Heart right ventricle (tissue), 16 donors: Measurements from ENCODE around the gene MLH1. TPM values are rescaled to one million over a fixed set of nuclear protein-coding genes. Genes with fewer than 3 reads are reported as not detected.

ENCODE experiments used
- ATAC-seq, 8 donors: fragments of 200-7000 bp; cut with Tn5 transposase; one replicate each; pipeline ENCODE4 v1.9.1; 2020; ENCODE audit warnings: mild to moderate bottlenecking in 8 of 8, moderate library complexity in 8 of 8, moderate number of reproducible peaks in 1 of 8
- DNase-seq, 2 donors: peaks; one replicate each; pipeline ENCODE4 v3.0.0-alpha.2; 2020
- H3K27ac ChIP-seq, 10 donors: fragments of 200-600 bp; sonication (generic) in 2 of 10; one replicate each; pipeline versions ENCODE4 v1.5.0 to v1.8.0; 2020 to 2022; ENCODE audit warnings: mild to moderate bottlenecking in 3 of 10
- H3K27me3 ChIP-seq, 7 donors: fragments of 200-600 bp; one replicate each; pipeline ENCODE4 v1.8.0; 2021 to 2022; ENCODE audit warnings: mild to moderate bottlenecking in 2 of 7
- H3K36me3 ChIP-seq, 9 donors: fragments of 200-600 bp; sonication (generic) in 1 of 9; one replicate each; pipeline versions ENCODE4 v1.5.0 to v1.8.0; 2020 to 2022; ENCODE audit warnings: mild to moderate bottlenecking in 2 of 9
- H3K4me1 ChIP-seq, 9 donors: fragments of 200-600 bp; sonication (generic) in 1 of 9; one replicate each; pipeline versions ENCODE4 v1.5.0 to v1.8.0; 2020 to 2022; ENCODE audit warnings: mild to moderate bottlenecking in 4 of 9
- H3K4me3 ChIP-seq, 10 donors: fragments of 200-600 bp; sonication (generic) in 2 of 10; one replicate each; pipeline versions ENCODE4 v1.5.0 to v1.8.0; 2020 to 2022; ENCODE audit warnings: mild to moderate bottlenecking in 7 of 10, moderate library complexity in 2 of 10
- H3K9me3 ChIP-seq, 11 donors: fragments of 200-600 bp in 10 of 11; sonication (generic) in 2 of 11; one replicate each; pipeline versions ENCODE4 v1.5.0 to v1.8.0; 2013 to 2022; ENCODE audit warnings: mild to moderate bottlenecking in 2 of 11, control low read depth in 1 of 11, moderate library complexity in 1 of 11
- WGBS, 2 donors: extraction: QIAGEN DNeasy Blood & Tissue Kit; methylation state at CpG; one replicate each; pipeline ENCODE4 v1.1.7; 2013; ENCODE audit warnings: inconsistent platforms in 1 of 2; 5-methylcytosine and 5-hydroxymethylcytosine counted together
- intact Hi-C, 10 donors: fragments of 100-400 bp; cut with DNase I; formaldehyde crosslinking; loops; one replicate each; pipeline versions ENCODE4 v1.11.1 to v1.14.2; 2022
- polyA plus RNA-seq, 2 donors: library from polyadenylated mRNA; stranded (reverse); fragments of 200-250 nt; gene quantifications; one replicate each; pipeline ENCODE4 v1.2.3, GENCODE V29; 2013
- total RNA-seq, 10 donors: library from RNA; stranded (reverse); fragmentation: NEBNext Ultra II Directional in 3 of 10; extraction: Animal tissue kit (Norgen Biotek cat#: 25700) in 3 of 10; gene quantifications; one replicate each; pipeline versions ENCODE4 v1.2.1 to v1.2.4, GENCODE V29; 2021 to 2023
- TF ChIP-seq, protein P1 (sequence below), 9 donors: fragments of 200-600 bp; sonication (generic) in 2 of 9; IDR thresholded peaks; one replicate each; pipeline versions ENCODE4 v1.5.0 to v1.8.0; 2021 to 2022; ENCODE audit warnings: antibody characterized with exemption in 9 of 9, mild to moderate bottlenecking in 5 of 9, moderate library complexity in 1 of 9
- donor health status: Arrhythmogenic right ventricular cardiomyopathy.
- donor health status: ischemic (EF 13 %, LVEDD 7.1; RV severe dilation, severe dysfunction).
- donor health status: healthy with polysubstance abuse.
- donor health status: DM: no; HTN: yes; CAD: no.
- donor health status: DM: no; HTN: no; CAD: no.
- donor health status: ischemic (EF 25% LVEDD 6.9; RV normal size, moderate dysfunction).
- donor health status: ischemic (EF 25% LVEDD 5.7; RV mildly dilated, moderate dysfunction).
- donor health status: healthy.
- donor health status: DM: yes; HTN: yes; CAD: no.
- donor health status: Ischemic cardiomyopathy.
- donor health status: ischemic (EF 35%, LVEDD 5.7; RV mildly dilated, moderate dysfunction).
- donor health status: nonischemic (EF 11% LVEDD 7.7; RV severe dilation, severe dysfunction).
- donor health status: DM: yes; HTN: yes; CAD: no.
- donor health status: PGD.
- donor health status: ischemic (EF 29% LVEDD 5.4; RV normal size, mild dysfunction).
- donor health status: nonischemic (EF 23%, LVEDD 6.1; RV moderate dilation, normal function).

MLH1 gene
- total and polyA plus RNA-seq, 12 donors, result 26.0 to 61.7 (median 51.7) TPM

DNA sequence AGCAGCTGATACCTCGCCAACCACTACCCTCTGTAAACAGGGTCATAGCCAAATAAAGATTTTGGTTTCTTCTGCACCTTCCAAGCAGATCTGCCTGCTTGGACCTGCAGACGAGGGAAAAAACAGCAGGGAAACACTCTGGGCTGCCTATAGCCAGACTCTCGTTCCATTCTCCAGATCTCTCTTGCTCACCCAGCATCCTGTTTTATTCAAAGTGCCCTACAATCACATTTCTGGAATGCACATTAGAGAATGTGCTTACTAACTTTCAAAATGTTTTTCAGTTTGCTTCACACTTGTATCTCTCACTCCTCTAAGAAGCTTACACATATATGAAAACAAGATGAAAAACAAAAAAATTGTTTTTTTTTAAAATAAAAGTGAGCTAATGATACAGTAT, 71.4 kb downstream of the MLH1 start:
- Histone ChIP-seq H3K9me3 (no peaks in the 10 kb centered on the region), H3K4me3 (no peak overlapping the region), H3K36me3 (peaks cover 0 to 89% (median 30%) of the 10 kb centered on the region in 9 donors), H3K4me1 (peaks cover 0 to 13% (median 0%) of the 10 kb centered on the region in 9 donors), H3K27me3 (no peaks in the 10 kb centered on the region), H3K27ac (no peak overlapping the region)
- ATAC-seq (no peak), DNase-seq (no peak)
- TF ChIP-seq, protein P1, sequence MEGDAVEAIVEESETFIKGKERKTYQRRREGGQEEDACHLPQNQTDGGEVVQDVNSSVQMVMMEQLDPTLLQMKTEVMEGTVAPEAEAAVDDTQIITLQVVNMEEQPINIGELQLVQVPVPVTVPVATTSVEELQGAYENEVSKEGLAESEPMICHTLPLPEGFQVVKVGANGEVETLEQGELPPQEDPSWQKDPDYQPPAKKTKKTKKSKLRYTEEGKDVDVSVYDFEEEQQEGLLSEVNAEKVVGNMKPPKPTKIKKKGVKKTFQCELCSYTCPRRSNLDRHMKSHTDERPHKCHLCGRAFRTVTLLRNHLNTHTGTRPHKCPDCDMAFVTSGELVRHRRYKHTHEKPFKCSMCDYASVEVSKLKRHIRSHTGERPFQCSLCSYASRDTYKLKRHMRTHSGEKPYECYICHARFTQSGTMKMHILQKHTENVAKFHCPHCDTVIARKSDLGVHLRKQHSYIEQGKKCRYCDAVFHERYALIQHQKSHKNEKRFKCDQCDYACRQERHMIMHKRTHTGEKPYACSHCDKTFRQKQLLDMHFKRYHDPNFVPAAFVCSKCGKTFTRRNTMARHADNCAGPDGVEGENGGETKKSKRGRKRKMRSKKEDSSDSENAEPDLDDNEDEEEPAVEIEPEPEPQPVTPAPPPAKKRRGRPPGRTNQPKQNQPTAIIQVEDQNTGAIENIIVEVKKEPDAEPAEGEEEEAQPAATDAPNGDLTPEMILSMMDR (IDR thresholded peaks at IDR 0.05), result no peak
- 72 to 77% methylated on average over 3 of the region's 3 CpGs for WGBS, 2 donors
- intact Hi-C loops, result no loop called here

DNA sequence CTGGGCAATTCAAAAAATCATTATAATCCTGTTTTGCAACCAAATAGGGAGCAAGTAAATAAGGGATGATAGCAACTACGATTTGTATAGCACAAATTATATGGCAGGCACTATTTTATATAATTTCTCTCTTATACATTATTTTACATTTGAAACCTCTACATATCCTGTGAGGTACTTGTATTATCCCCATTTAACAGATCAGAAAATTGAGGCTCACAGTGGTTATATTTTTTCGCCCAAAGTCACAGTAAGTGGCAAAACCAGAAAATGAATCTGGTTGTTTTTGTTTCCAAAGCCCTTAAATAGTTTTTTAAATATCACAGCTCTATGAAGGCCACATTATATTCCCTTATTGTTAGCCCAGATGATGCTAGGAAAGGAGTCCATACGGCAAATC, 74.3 kb downstream of the MLH1 start:
- intact Hi-C loops, result no loop called here
- peaks cover 0 to 16% (median 6%) of the 10 kb centered on the region in 9 donors for H3K4me1 ChIP-seq
- no peak overlapping the region for H3K4me3 ChIP-seq
- WGBS, 2 donors, result 94 to 95% methylated on average over 3 of the region's 3 CpGs
- H3K27me3 ChIP-seq, result no peaks in the 10 kb centered on the region
- H3K36me3 ChIP-seq, result peaks cover 0 to 87% (median 22%) of the 10 kb centered on the region in 9 donors
- ATAC-seq, result no peak
- H3K9me3 ChIP-seq, result no peaks in the 10 kb centered on the region
- H3K27ac ChIP-seq, result peak overlapping the region in 1 of 10 donors; percentile 21
- DNase-seq, result no peak
- TF ChIP-seq, protein P1 (IDR thresholded peaks at IDR 0.05), result no peak

DNA sequence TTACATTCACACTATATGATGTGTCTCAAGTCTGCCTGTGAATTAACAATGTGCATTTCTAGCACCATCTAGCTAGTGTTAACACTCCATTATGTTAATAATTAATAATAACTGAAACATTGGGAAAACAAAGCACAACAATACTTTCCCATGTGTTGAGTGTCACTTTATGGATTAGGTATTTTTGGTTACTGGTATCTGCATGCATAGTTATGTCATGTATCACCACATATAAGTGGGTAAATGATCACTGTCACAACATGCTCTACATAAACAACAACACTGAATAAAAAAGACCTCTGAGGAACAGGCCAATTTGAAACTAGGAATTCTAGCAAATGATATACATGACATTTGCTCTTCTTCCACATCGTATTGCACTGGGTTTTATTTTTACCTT, 74.7 kb downstream of the MLH1 start:
- WGBS, 2 donors, result 34 to 75% methylated on average over 1 of the region's 1 CpG
- peaks cover 0 to 84% (median 17%) of the 10 kb centered on the region in 9 donors for H3K36me3 ChIP-seq
- no peaks in the 10 kb centered on the region for H3K9me3 ChIP-seq
- TF ChIP-seq, protein P1 (IDR thresholded peaks at IDR 0.05), result no peak
- peak overlapping the region in 2 of 10 donors; percentile 10 to 21 for H3K27ac ChIP-seq
- no peaks in the 10 kb centered on the region for H3K27me3 ChIP-seq
- peaks cover 0 to 21% (median 11%) of the 10 kb centered on the region in 9 donors for H3K4me1 ChIP-seq
- DNase-seq, result no peak
- ATAC-seq, result no peak
- intact Hi-C loops, result no loop called here
- no peak overlapping the region for H3K4me3 ChIP-seq

DNA sequence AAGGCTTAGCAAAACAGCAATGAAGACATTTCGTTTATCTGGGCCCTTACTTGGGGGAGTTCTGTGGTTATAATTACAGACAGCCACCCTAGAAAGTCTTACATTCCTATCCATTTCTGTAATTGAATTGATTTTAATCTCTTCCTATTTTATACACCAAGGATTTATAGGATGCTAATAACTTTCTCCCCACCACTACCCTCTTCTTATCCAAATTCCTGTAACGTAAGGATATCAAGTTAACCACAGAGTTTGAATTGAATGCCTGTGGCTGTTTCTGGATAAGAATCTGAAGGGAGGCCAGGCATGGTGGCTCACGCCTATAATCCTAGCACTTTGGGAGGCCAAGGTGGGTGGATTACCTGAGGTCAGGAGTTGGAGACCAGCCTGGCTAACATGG, 78.6 kb downstream of the MLH1 start:
- Histone ChIP-seq H3K36me3 (peaks cover 0 to 81% (median 17%) of the 10 kb centered on the region in 9 donors), H3K4me1 (peaks cover 0 to 26% (median 15%) of the 10 kb centered on the region in 9 donors)

More for the DNA sequence above, 78.6 kb downstream of the MLH1 start:
- no peak overlapping the region for H3K4me3 ChIP-seq
- intact Hi-C loops, result no loop called here
- DNase-seq (no peak), ATAC-seq (no peak)
- H3K27me3 ChIP-seq, result no peaks in the 10 kb centered on the region
- H3K9me3 ChIP-seq, result no peaks in the 10 kb centered on the region
- peak overlapping the region in 2 of 10 donors; percentile 7 to 57 for H3K27ac ChIP-seq
- TF ChIP-seq, protein P1 (IDR thresholded peaks at IDR 0.05), result no peak
- 95 to 97% methylated on average over 3 of the region's 3 CpGs for WGBS, 2 donors
